SK-N-MC (cell line): ENCODE results near the gene ADAMTS19.
"Not testable (repeated sequence)": the region's sequence is repeated elsewhere in the genome, so short reads cannot be mapped to it uniquely, and the experiment has no call there.

Experiments used
- DNase-seq: peaks from one replicate; pipeline ENCODE4 v3.0.0-alpha.2; 2011; ENCODE audit warnings: low read depth, low spot score
- H3K27ac ChIP-seq: fragments of 200-600 bp; sonication (generic); 2 replicates; pipeline ENCODE4 v1.5.1; 2016; ENCODE audit warnings: mixed run types
- H3K36me3 ChIP-seq: fragments of 200-600 bp; sonication (generic); 2 replicates; pipeline ENCODE4 v1.6.1; 2017; ENCODE audit warnings: antibody characterized with exemption, low read length, mixed read lengths; ENCODE audit not compliant: insufficient read depth
- H3K4me3 ChIP-seq: fragments of 200-600 bp; sonication (generic); 2 replicates; pipeline ENCODE4 v1.5.1; 2016
- H3K9ac ChIP-seq: fragments of 200-600 bp; sonication (generic); 2 replicates; pipeline ENCODE4 v1.8.0; 2017; ENCODE audit warnings: mixed run types, mixed read lengths; ENCODE audit not compliant: insufficient read length
- H3K9me3 ChIP-seq: fragments of 200-600 bp; sonication (generic); 2 replicates; pipeline ENCODE4 v1.6.1; 2017; ENCODE audit warnings: low read depth, mild to moderate bottlenecking, antibody characterized with exemption, low read length, moderate library complexity, mixed read lengths
- EZH2 ChIP-seq: fragments of 200-600 bp; sonication (generic); IDR thresholded peaks from one replicate; pipeline ENCODE4 v1.6.1; 2017; ENCODE audit warnings: antibody characterized with exemption
- FOXP2 ChIP-seq: optimal IDR thresholded peaks from 2 replicates; pipeline ENCODE3; 2011; ENCODE audit warnings: mild to moderate bottlenecking, moderate library complexity; ENCODE audit not compliant: insufficient read depth; ENCODE audit errors: extremely low read length, control extremely low read depth
- POLR2AphosphoS5 ChIP-seq: IDR thresholded peaks from 2 replicates; pipeline ENCODE4 v1.6.1; 2012; ENCODE audit warnings: mild to moderate bottlenecking, low read depth, low read length, borderline replicate concordance

Gene ADAMTS19

DNA sequence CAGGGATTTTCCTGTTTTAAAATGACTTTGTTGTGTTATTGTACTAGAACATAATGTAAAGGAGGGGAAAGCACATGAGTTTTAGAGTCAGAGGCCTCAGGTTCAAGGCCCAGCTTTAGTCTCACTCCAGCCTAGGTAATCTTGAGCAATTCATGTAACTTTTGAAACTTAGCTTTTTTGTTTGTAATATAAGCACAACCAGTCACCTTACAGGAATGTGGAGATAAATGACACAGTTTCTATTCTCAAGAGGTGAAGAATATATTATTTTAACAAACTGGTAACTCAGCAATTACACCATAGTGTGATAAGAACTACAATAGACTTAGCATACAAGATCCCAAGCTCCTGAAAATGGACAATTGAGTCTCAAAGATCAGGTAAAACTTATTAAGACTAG, 51.2 kb downstream of the ADAMTS19 start:
- no peaks in the 10 kb centered on the region for H3K36me3 ChIP-seq
- no peak overlapping the region for H3K4me3 ChIP-seq
- no peak overlapping the region for H3K9ac ChIP-seq
- no peaks in the 10 kb centered on the region for H3K9me3 ChIP-seq
- no peak overlapping the region for H3K27ac ChIP-seq
- TF ChIP-seq FOXP2, result no peak
- TF ChIP-seq EZH2, result no peak
- TF ChIP-seq POLR2AphosphoS5, result no peak
- no peak for DNase-seq

DNA sequence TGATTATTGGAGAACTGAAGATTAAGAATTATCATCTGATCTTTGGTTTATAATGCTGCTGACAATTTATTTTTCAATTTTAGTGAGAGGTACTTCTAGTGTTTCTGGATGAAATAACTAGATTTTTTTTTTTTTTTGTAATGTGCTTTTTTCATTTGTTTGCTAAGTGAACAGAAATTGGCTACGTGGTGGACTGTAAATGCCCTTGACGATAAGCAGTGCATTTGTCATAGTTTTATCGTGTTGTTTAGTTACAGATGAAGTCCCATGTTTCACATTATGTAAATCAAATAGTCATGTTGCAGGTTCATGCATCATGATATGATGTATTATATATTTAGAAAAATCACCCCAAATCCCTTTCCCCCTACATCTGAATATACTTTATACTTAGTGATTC, 81.0 kb downstream of the ADAMTS19 start:
- Histone ChIP-seq H3K36me3 (no peaks in the 10 kb centered on the region), H3K27ac (no peak overlapping the region), H3K4me3 (no peak overlapping the region), H3K9ac (no peak overlapping the region), H3K9me3 (no peaks in the 10 kb centered on the region)
- TF ChIP-seq POLR2AphosphoS5 (no peak), EZH2 (no peak), FOXP2 (no peak)
- no peak for DNase-seq

DNA sequence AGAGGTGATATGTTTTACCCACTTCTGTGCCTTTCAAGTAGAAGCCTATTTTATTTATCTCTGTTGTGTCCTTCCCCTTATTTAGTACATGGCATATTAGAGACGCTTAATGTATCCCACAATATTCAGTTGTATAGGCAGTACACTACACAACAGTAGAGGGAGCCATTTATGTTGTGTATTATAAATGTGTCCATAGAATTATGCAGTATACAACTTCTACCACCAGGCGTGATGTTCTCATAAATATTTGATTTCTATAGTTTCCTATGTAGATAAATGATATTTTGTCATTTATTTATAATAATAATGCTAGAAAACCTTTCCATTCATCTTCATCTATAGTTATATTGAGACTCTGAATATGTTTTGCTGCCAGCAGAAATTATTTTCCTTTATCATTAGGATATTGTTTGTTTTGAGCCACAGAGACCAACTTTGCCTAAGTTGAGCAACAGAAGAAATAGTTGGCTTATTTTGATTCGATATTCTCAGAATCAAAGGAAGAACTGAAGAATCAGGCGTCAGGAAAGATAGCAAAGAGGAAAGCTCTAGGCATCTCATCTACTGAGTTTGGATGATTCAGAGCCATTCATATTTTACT, 81.7 kb downstream of the ADAMTS19 start:
- H3K36me3 ChIP-seq, result no peaks in the 10 kb centered on the region
- H3K27ac ChIP-seq, result no peak overlapping the region
- no peak overlapping the region for H3K9ac ChIP-seq
- H3K4me3 ChIP-seq, result no peak overlapping the region
- TF ChIP-seq FOXP2 (no peak), POLR2AphosphoS5 (no peak), EZH2 (no peak)
- H3K9me3 ChIP-seq, result no peaks in the 10 kb centered on the region
- no peak for DNase-seq

DNA sequence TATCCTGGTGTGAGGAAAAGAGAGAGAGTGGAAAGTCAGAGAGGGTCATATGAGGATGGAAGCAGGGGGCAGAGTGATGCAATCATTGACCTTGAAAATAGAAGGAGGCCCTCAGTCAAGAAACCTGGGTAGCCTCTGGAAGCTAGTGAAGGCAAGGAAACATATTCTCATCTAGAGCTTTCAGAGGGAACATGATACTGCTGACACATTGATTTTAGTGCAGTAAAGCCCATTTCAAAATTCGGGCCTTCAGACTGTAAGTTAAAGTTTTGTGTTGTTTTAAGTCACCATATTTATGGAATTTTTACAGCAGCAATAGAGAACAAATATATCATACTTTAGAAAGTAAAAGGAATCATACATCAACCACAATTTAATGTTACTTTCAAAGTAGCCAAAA, 87.0 kb downstream of the ADAMTS19 start:
- H3K9me3 ChIP-seq, result no peaks in the 10 kb centered on the region
- TF ChIP-seq EZH2, result no peak
- no peak for TF ChIP-seq FOXP2
- no peak for TF ChIP-seq POLR2AphosphoS5
- H3K27ac ChIP-seq, result no peak overlapping the region
- H3K9ac ChIP-seq, result no peak overlapping the region
- H3K4me3 ChIP-seq, result no peak overlapping the region
- H3K36me3 ChIP-seq, result no peaks in the 10 kb centered on the region
- DNase-seq, result no peak

DNA sequence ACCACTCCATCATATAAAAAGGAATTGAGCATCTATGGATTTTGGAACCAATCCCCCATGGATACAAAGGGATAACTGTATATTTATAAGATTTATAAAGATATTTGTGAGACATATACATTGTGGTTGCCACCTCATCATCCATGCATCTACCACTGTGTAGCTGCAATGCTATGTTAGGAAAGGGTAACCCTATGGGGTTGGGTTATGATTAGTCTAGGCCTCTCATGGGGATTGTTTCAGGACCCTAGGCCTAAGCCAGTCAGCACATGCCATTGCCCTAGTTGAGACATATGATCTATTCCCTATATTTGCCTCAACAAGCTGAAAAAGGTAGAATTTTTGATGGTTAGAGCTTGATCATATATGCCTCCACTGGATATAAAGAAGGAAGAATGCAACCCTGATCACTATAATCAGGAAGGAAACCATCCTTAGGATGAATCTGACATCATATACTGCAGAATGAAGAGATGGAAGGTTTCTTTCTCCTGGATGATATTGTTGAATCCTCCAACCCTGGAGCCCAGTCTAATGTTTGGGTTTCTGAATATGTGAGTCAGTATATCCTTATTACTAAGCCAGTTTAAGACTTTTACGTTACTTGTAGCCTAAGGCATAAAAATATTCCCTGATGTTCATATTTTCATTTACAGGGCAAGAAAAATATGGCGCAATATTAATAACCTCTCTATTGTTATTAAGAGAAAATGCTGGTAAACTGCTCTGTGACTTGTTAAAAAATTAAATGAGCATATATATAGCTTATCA, 94.2 kb downstream of the ADAMTS19 start:
- Histone ChIP-seq H3K4me3 (no peak overlapping the region), H3K9me3 (no peaks in the 10 kb centered on the region), H3K9ac (no peak overlapping the region), H3K27ac (no peak overlapping the region), H3K36me3 (no peaks in the 10 kb centered on the region)
- TF ChIP-seq FOXP2, result no peak
- no peak for TF ChIP-seq POLR2AphosphoS5
- TF ChIP-seq EZH2, result no peak
- no peak for DNase-seq

DNA sequence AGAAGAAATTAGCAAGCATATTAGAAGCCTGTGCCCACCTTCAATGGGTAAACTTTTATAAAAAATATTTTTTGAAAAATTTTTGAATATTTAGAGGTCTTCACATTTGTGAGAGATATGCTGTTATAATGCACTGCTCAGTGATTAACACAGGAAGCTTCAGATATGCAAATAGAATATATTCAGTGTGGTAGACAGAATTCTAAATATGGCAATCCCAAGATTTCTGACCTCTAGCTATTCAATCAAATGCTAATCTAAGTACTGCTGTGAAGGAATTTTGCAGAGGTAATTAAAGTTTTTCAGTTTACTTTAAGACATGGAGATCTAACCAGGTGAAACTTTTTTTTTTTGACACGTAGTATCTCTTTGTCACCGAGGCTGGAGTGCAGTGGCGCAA, 103.5 kb downstream of the ADAMTS19 start:
- no peak overlapping the region for H3K27ac ChIP-seq
- TF ChIP-seq FOXP2 (no peak), EZH2 (no peak), POLR2AphosphoS5 (no peak)
- DNase-seq, result no peak
- no peak overlapping the region for H3K9ac ChIP-seq
- H3K36me3 ChIP-seq, result no peaks in the 10 kb centered on the region
- no peak overlapping the region for H3K4me3 ChIP-seq
- H3K9me3 ChIP-seq, result no peaks in the 10 kb centered on the region

DNA sequence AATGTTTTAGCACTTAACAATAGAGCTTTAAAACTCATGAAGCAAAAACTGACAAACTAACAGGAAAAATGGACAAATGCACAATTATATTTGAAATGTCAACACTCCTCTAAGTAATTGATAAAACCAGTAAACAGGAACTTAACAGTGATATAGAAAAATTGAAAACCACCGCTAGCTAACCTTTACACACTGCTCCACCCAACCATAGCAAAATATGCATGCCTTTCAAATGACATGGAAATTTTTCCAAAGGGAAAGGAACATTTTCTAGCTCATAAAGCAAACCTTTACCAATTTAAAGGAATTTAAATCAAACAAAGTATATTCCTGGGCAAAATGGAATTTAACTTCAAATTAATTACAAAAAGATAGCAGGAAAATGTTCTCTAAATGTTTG, 109.2 kb downstream of the ADAMTS19 start:
- Histone ChIP-seq H3K4me3 (no peak overlapping the region), H3K9ac (no peak overlapping the region), H3K36me3 (no peaks in the 10 kb centered on the region), H3K27ac (no peak overlapping the region), H3K9me3 (no peaks in the 10 kb centered on the region)
- DNase-seq, result no peak
- TF ChIP-seq EZH2 (no peak), FOXP2 (no peak), POLR2AphosphoS5 (no peak)

DNA sequence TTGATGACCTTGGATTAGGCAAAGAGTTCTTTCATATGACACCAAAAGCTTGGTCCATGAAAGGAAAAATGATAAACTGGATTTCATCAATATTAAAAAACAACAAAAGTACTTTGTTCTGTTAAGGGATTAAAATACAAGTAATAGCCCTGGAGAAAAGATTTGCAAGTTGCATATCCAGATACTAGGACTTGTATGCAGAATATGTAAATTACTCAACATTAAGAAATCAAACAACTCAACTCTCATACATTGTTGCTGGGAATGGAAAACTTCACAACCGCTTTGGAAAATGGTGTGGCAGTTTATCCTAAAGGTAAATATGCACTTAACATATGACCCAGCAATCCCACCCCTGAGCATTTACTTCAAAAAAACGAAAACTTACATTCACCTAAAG, 112.0 kb downstream of the ADAMTS19 start:
- TF ChIP-seq POLR2AphosphoS5, result no peak
- no peak for TF ChIP-seq EZH2
- no peak for TF ChIP-seq FOXP2
- Histone ChIP-seq H3K9ac (no peak overlapping the region), H3K4me3 (no peak overlapping the region), H3K27ac (no peak overlapping the region), H3K36me3 (no peaks in the 10 kb centered on the region), H3K9me3 (no peaks in the 10 kb centered on the region)
- no peak for DNase-seq

DNA sequence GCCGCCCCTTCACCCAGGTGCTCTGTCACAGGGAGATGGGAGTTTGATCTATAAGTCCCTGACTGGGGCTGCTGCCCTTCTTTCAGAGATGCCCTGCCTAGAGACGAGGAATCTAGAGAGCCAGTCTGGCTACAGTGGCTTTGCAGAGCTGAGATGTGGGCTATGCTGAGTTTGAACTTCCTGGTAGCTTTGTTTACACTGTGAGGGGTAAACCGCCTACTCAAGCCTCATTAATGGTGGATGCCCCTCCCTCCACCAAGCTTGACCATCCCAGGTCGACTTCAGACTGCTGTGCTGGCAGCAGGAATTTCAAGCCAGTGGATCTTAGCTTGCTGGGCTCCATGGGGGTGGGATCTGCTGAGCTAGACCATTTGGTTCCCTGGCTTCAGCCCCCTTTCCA, 124.4 kb downstream of the ADAMTS19 start:
- not testable (repeated sequence) for H3K27ac ChIP-seq, DNase-seq, H3K36me3 ChIP-seq, H3K9ac ChIP-seq, H3K4me3 ChIP-seq, H3K9me3 ChIP-seq
